ENCODE measurements around the gene VSTM2B.

VSTM2B gene

DNA sequence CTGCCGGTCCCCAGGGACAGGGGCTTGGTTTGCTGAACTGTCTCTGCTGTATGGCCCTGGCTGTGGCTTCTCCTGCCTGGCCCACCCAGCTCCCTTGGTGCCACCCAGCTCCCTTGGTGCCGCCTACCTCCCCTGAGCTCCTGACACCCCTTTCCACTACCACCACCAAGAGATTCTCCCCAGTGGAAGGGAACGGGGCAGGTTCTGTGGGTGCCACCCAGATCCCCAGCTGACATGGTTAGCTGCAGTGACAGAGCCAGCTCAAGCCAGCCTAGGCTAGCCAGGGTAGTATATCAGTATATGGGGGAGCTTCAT, 51.8 kb downstream of the VSTM2B start:
- DNase-seq (ENCODE audit: low read depth): no peak
- no peak overlapping the region for H3K4me3 ChIP-seq (ENCODE audit: control insufficient read depth, low read depth, low read length)
- TF ChIP-seq CTCF (conservative IDR thresholded peaks at IDR 0.05; ENCODE audit: control insufficient read depth, insufficient read depth, low read depth, low read length): no peak

- H3K4me3 ChIP-seq (ENCODE audit: control insufficient read depth, low read depth, low read length): no peak overlapping the region
- TF ChIP-seq CTCF (conservative IDR thresholded peaks at IDR 0.05; ENCODE audit: control insufficient read depth, insufficient read depth, low read depth, low read length): no peak
- DNase-seq (ENCODE audit: low read depth): no peak
Measured at GRCh38 chr19:29578349-29578748, 52.6 kb downstream of the VSTM2B start.

GRCh38 chr19:29579308-29579910, 53.6 kb downstream of the VSTM2B start:
- H3K4me3 ChIP-seq (ENCODE audit: control insufficient read depth, low read depth, low read length): no peak overlapping the region
- no peak for DNase-seq (ENCODE audit: low read depth)
- no peak for TF ChIP-seq CTCF (conservative IDR thresholded peaks at IDR 0.05; ENCODE audit: control insufficient read depth, insufficient read depth, low read depth, low read length)

DNA sequence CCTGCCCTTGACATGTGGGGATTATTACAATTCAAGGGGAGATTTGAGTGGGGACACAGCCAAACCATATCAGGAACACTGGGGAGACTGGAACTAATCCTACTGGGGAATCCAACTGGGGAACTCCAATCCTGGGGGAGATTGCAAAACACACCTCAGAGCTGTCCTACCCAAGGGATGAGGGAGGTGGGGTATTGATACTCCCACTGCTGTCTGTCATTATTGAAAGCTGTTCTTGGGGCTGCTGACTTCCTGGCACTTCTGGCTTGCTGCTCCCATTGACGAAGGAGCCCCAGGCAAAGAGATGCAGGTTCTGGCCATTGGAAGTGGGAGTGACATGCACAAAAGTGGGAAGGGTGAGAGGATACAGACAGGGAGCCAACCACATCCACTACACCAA, 55.6 kb downstream of the VSTM2B start:
- no peak for DNase-seq (ENCODE audit: low read depth)
- TF ChIP-seq CTCF (conservative IDR thresholded peaks at IDR 0.05; ENCODE audit: control insufficient read depth, insufficient read depth, low read depth, low read length): no peak
- H3K4me3 ChIP-seq (ENCODE audit: control insufficient read depth, low read depth, low read length): no peak overlapping the region

DNA sequence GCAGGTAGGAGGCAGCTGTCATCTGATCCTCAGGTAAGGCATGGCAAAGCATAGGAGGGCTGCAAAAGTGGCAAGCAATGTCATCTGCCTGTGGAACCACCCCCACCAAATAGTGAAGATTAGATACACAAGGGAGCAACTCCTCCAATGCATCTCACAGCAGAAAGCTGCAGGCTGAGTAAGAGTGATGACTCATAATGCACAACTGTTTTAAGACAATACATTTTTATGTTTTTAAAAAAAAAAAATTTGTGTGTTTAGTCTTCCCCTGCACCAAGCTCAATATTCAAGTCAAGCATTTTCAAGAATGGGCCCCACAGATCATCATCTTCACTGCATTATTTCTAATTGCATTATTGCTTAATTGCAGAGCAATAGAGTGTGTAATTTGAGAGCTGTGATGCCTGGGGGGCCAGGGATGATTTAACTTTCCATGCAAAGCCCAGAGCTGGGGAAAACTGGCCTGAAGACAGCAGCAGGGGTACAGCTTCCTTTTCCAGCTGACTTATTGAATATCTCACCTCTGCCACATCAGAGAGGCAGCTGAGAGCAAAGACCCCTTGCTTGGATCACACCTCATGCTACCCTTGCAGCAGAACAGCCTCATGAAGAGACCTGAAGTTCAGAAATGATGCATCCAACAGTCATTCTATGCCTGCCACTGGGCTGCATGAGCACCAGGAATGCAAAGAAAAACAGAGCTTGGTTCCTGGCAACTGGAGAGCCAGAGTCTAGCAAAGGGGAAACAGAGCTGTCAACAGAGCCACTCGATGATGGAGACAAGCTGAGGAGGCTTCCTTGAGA, 57.6 kb downstream of the VSTM2B start:
- peak; percentile 44 for DNase-seq (ENCODE audit: low read depth)
- TF ChIP-seq CTCF (conservative IDR thresholded peaks at IDR 0.05; ENCODE audit: control insufficient read depth, insufficient read depth, low read depth, low read length): no peak
- no peak overlapping the region for H3K4me3 ChIP-seq (ENCODE audit: control insufficient read depth, low read depth, low read length)

GRCh38 chr19:29586401-29586800, 60.6 kb downstream of the VSTM2B start:
- H3K4me3 ChIP-seq (ENCODE audit: control insufficient read depth, low read depth, low read length): no peak overlapping the region
- peak; percentile 2 for DNase-seq (ENCODE audit: low read depth)

More at GRCh38 chr19:29586401-29586800, 60.6 kb downstream of the VSTM2B start:
- no peak for TF ChIP-seq CTCF (conservative IDR thresholded peaks at IDR 0.05; ENCODE audit: control insufficient read depth, insufficient read depth, low read depth, low read length)
